SK-N-SH (cell line): ENCODE measurements around the gene FAM76B. TPM values are rescaled to one million over a fixed set of nuclear protein-coding genes. Genes with fewer than 3 reads are reported as not detected.

Experiments used
- CTCF ChIA-PET: fragments of 300-600, 350-600 bp; formaldehyde crosslinking; extraction: SDS; loops from one replicate; lab custom pipeline; 2021; lab: Yijun Ruan, JAX
- POLR2A ChIA-PET: fragments of 350-600 bp; sonication (Branson Sonifier 250); formaldehyde crosslinking; extraction: SDS; loops from one replicate; lab custom pipeline; 2020; ENCODE audit warnings: antibody characterized with exemption, inconsistent platforms; lab: Yijun Ruan, JAX
- DNase-seq: peaks from one replicate; pipeline ENCODE4 v3.0.0; 2012
- H2AFZ ChIP-seq: fragments of 200-600 bp; sonication (generic); 2 replicates; pipeline ENCODE4 v1.8.1; 2016; ENCODE audit warnings: antibody characterized with exemption, mild to moderate bottlenecking, low read depth
- H3F3A ChIP-seq: fragments of 200-600 bp; sonication (generic); replicated peaks from 2 replicates; pipeline ENCODE3; 2016; ENCODE audit warnings: antibody characterized with exemption, mild to moderate bottlenecking; ENCODE audit not compliant: insufficient read depth
- H3K27ac ChIP-seq, 2 experiments: fragments of 200-500 bp in 1 of 2; fragments of 200-600 bp in 1 of 2; sonication (Bioruptor generic) in 1 of 2; sonication (generic), shearing (Covaris generic) in 1 of 2; 2 replicates each; pipeline versions ENCODE4 v1.5.1 to v1.6.1; 2014 to 2016; ENCODE audit warnings: low read depth in 2 of 2, inconsistent platforms in 1 of 2, low read length in 1 of 2, mild to moderate bottlenecking in 1 of 2, mixed read lengths in 1 of 2
- H3K27me3 ChIP-seq: fragments of 200-600 bp; sonication (generic), shearing (Covaris generic); 2 replicates; pipeline ENCODE4 v1.6.1; 2016; ENCODE audit warnings: mixed run types; ENCODE audit not compliant: insufficient read depth
- H3K36me3 ChIP-seq, 2 experiments: fragments of 200-500 bp in 1 of 2; fragments of 200-600 bp in 1 of 2; sonication (Bioruptor generic) in 1 of 2; sonication (generic) in 1 of 2; replicated peaks in 1 of 2; 2 replicates each; pipeline versions ENCODE3 to v1.5.1; 2014 to 2016; ENCODE audit warnings: low read length in 1 of 2, mild to moderate bottlenecking in 1 of 2; ENCODE audit not compliant: insufficient read depth in 2 of 2, control insufficient read depth in 1 of 2
- H3K4me1 ChIP-seq, 2 experiments: fragments of 200-500 bp in 1 of 2; fragments of 200-600 bp in 1 of 2; sonication (Bioruptor generic) in 1 of 2; sonication (generic), shearing (Covaris generic) in 1 of 2; 2 replicates each; pipeline versions ENCODE4 v1.5.1 to v1.6.1; 2014 to 2016; ENCODE audit warnings: low read depth in 1 of 2, low read length in 1 of 2, mixed run types in 1 of 2; ENCODE audit not compliant: insufficient read depth in 2 of 2, control insufficient read depth in 1 of 2
- H3K4me2 ChIP-seq: fragments of 200-600 bp; sonication (generic), shearing (Covaris generic); 2 replicates; pipeline ENCODE4 v1.6.1; 2017; ENCODE audit warnings: mixed run types
- H3K4me3 ChIP-seq, 2 experiments: fragments of 200-500 bp in 1 of 2; fragments of 200-600 bp in 1 of 2; sonication (Bioruptor generic) in 1 of 2; sonication (generic), shearing (Covaris generic) in 1 of 2; 2 replicates each; pipeline versions ENCODE4 v1.5.1 to v1.8.1; 2014 to 2016; ENCODE audit warnings: low read depth in 2 of 2, inconsistent platforms in 1 of 2, low read length in 1 of 2, mild to moderate bottlenecking in 1 of 2, mixed read lengths in 1 of 2, moderate library complexity in 1 of 2
- H3K79me2 ChIP-seq: fragments of 200-600 bp; sonication (generic); 2 replicates; pipeline ENCODE4 v1.8.1; 2017; ENCODE audit warnings: mild to moderate bottlenecking; ENCODE audit not compliant: insufficient read depth
- H3K9ac ChIP-seq: fragments of 200-600 bp; sonication (generic); 2 replicates; pipeline ENCODE4 v1.6.1; 2017; ENCODE audit warnings: mixed run types
- H3K9me2 ChIP-seq: fragments of 200-600 bp; sonication (generic); 2 replicates; pipeline ENCODE4 v1.6.1; 2017; ENCODE audit warnings: mixed run types
- H3K9me3 ChIP-seq: fragments of 200-600 bp; sonication (generic); 2 replicates; pipeline ENCODE4 v1.6.1; 2017; ENCODE audit warnings: mixed run types, mild to moderate bottlenecking, moderate library complexity
- H4K20me1 ChIP-seq: fragments of 200-600 bp; sonication (generic); 2 replicates; pipeline ENCODE4 v1.6.1; 2017; ENCODE audit warnings: mild to moderate bottlenecking, mixed run types; ENCODE audit not compliant: insufficient read depth
- CHD2 ChIP-seq: fragments of 150-350 bp; IDR thresholded peaks from 2 replicates; pipeline ENCODE4 v1.6.1; 2018; ENCODE audit warnings: low read length; ENCODE audit not compliant: partially characterized antibody
- EP300 ChIP-seq, 2 experiments: IDR thresholded peaks; 2 replicates each; pipeline versions ENCODE4 v1.4.0 to v1.6.1; 2012; ENCODE audit warnings: borderline replicate concordance in 1 of 2, low read depth in 1 of 2, low read length in 1 of 2
- FOSL2 ChIP-seq: IDR thresholded peaks from 2 replicates; pipeline ENCODE4 v1.4.0; 2012; ENCODE audit warnings: low read depth, mild to moderate bottlenecking, moderate library complexity, borderline replicate concordance
- FOXM1 ChIP-seq: IDR thresholded peaks from 2 replicates; pipeline ENCODE4 v1.4.0; 2012; ENCODE audit warnings: low read depth, mild to moderate bottlenecking
- GABPA ChIP-seq: IDR thresholded peaks from 2 replicates; pipeline ENCODE4 v1.4.0; 2012; ENCODE audit warnings: low read depth, mild to moderate bottlenecking
- MAX ChIP-seq: IDR thresholded peaks from 2 replicates; pipeline ENCODE4 v1.4.0; 2012; ENCODE audit warnings: low read depth
- MEF2A ChIP-seq: IDR thresholded peaks from 2 replicates; pipeline ENCODE4 v1.4.0; 2012; ENCODE audit warnings: low read depth, borderline replicate concordance
- POLR2AphosphoS5 ChIP-seq: IDR thresholded peaks from 2 replicates; pipeline ENCODE4 v1.6.1; 2012; ENCODE audit warnings: low read depth, low read length
- RAD21 ChIP-seq: IDR thresholded peaks from 2 replicates; pipeline ENCODE4 v1.6.1; 2012; ENCODE audit warnings: mild to moderate bottlenecking, low read length
- REST ChIP-seq: IDR thresholded peaks from 2 replicates; pipeline ENCODE4 v1.6.1; 2012; ENCODE audit warnings: mild to moderate bottlenecking, low read depth, low read length, moderate library complexity
- RFX5 ChIP-seq: IDR thresholded peaks from 2 replicates; pipeline ENCODE4 v1.6.1; 2012; ENCODE audit warnings: mild to moderate bottlenecking, improper control_type of control experiment, low read length
- RXRA ChIP-seq: IDR thresholded peaks from 2 replicates; pipeline ENCODE4 v1.4.0; 2012; ENCODE audit warnings: low read depth, mild to moderate bottlenecking, borderline replicate concordance
- SMC3 ChIP-seq: IDR thresholded peaks from 2 replicates; pipeline ENCODE4 v1.6.1; 2012; ENCODE audit warnings: low read depth, low read length, improper control_type of control experiment
- TCF12 ChIP-seq: IDR thresholded peaks from 2 replicates; pipeline ENCODE4 v1.4.0; 2012
- TEAD4 ChIP-seq: IDR thresholded peaks from 2 replicates; pipeline ENCODE4 v1.4.0; 2012; ENCODE audit warnings: mild to moderate bottlenecking, borderline replicate concordance; ENCODE audit not compliant: insufficient read depth
- USF2 ChIP-seq: fragments of 150-350 bp; IDR thresholded peaks from 2 replicates; pipeline ENCODE4 v1.6.1; 2017; ENCODE audit warnings: antibody characterized with exemption, low read length, low read depth, borderline replicate concordance
- ZBTB33 ChIP-seq: IDR thresholded peaks from 2 replicates; pipeline ENCODE4 v1.4.0; 2012; ENCODE audit warnings: low read depth, borderline replicate concordance
- WGBS: methylation state at CpG from one replicate; pipeline ENCODE4 v1.1.6; 2017; ENCODE audit warnings: low lambda C conversion rate; 5-methylcytosine and 5-hydroxymethylcytosine counted together
- polyA plus RNA-seq, 3 experiments: library from polyadenylated mRNA; depleted of rRNA; stranded (reverse); fragments of >200 nt; gene quantifications; 2 replicates each; pipeline ENCODE4 v1.2.3, GENCODE V29; 2012
- TF ChIP-seq, protein P1 (sequence below): IDR thresholded peaks from 2 replicates; pipeline ENCODE4; 2012

Gene FAM76B
- polyA plus RNA-seq, 1 of the 3 experiments (the other 2 are of a cell fraction): 15.4 TPM

GRCh38 chr11:95760941-95761340, 28.6 kb downstream of the FAM76B start:
- Histone ChIP-seq H4K20me1 (no peaks in the 10 kb centered on the region), H3K9ac (no peak overlapping the region), H3F3A (peaks cover 2% of the 10 kb centered on the region), H3K27ac (no peak overlapping the region), H3K9me3 (no peaks in the 10 kb centered on the region), H3K79me2 (no peaks in the 10 kb centered on the region), H3K9me2 (no peaks in the 10 kb centered on the region), H3K36me3 (no peaks in the 10 kb centered on the region), H3K4me2 (no peak overlapping the region), H3K4me1 (no peaks in the 10 kb centered on the region), H3K27me3 (no peaks in the 10 kb centered on the region), H2AFZ (no peak overlapping the region), H3K4me3 (no peak overlapping the region)
- WGBS: 86% methylated on average over 1 of the region's 1 CpG
- DNase-seq: no peak
- CTCF ChIA-PET: interaction anchor here (0.6 to 6.3 kb wide), 4 partner anchors 23 to 605 kb away, joined by 3 to 112 read pairs (median 4); no protein-coding TSS in a partner anchor
- POLR2A ChIA-PET: no interaction called here
- TF ChIP-seq MAX (no peak), FOXM1 (no peak), RAD21 (no peak), USF2 (no peak), RXRA (no peak), RFX5 (no peak), EP300 (IDR thresholded peaks at IDR 0.05; ENCODE audit: borderline replicate concordance in 1 of 2, low read depth in 1 of 2, low read length in 1 of 2) (no peak), TCF12 (no peak), ZBTB33 (no peak), CHD2 (no peak), FOSL2 (no peak), SMC3 (no peak), GABPA (no peak), MEF2A (no peak), REST (no peak), POLR2AphosphoS5 (no peak), TEAD4 (no peak)
- TF ChIP-seq, protein P1, sequence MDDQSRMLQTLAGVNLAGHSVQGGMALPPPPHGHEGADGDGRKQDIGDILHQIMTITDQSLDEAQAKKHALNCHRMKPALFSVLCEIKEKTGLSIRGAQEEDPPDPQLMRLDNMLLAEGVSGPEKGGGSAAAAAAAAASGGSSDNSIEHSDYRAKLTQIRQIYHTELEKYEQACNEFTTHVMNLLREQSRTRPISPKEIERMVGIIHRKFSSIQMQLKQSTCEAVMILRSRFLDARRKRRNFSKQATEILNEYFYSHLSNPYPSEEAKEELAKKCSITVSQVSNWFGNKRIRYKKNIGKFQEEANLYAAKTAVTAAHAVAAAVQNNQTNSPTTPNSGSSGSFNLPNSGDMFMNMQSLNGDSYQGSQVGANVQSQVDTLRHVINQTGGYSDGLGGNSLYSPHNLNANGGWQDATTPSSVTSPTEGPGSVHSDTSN: no peak
- TF ChIP-seq, all 33 proteins: peak for 0
